Activated CD4-positive, alpha-beta memory T cell treated with anti-CD3 and anti-CD28 coated beads for 36 hours (primary cell): ENCODE measurements around the gene PARD3B. TPM values are rescaled to one million over a fixed set of nuclear protein-coding genes. Genes with fewer than 3 reads are reported as not detected.

Experiments
- CTCF ChIA-PET: fragments of 350-600 bp; sonication (Branson Sonifier 250); formaldehyde crosslinking; loops from one replicate; lab custom pipeline; 2021; ENCODE audit warnings: antibody characterized with exemption, inconsistent platforms; lab: Charles Lee
- POLR2A ChIA-PET: fragments of 350-600 bp; sonication (Branson Sonifier 250); formaldehyde crosslinking; loops from one replicate; lab custom pipeline; 2021; ENCODE audit warnings: antibody characterized with exemption; lab: Charles Lee
- DNase-seq: peaks from one replicate; pipeline ENCODE4 v3.0.0-alpha.2; 2020
- H3K27ac Mint-ChIP-seq: one replicate; pipeline ENCODE4 v1.8.0; 2021; ENCODE audit warnings: mixed read lengths
- H3K27me3 Mint-ChIP-seq: one replicate; pipeline ENCODE4 v1.8.0; 2021; ENCODE audit warnings: mixed read lengths
- H3K36me3 Mint-ChIP-seq: one replicate; pipeline ENCODE4 v1.8.0; 2021; ENCODE audit warnings: mixed read lengths
- H3K4me1 Mint-ChIP-seq: one replicate; pipeline ENCODE4 v1.8.0; 2021; ENCODE audit warnings: low read depth, mixed read lengths
- H3K4me3 Mint-ChIP-seq: one replicate; pipeline ENCODE4 v1.8.0; 2021; ENCODE audit warnings: mild to moderate bottlenecking, mixed read lengths
- H3K9me3 Mint-ChIP-seq: one replicate; pipeline ENCODE4 v1.8.0; 2021; ENCODE audit warnings: mixed read lengths
- intact Hi-C: fragments of 100-400 bp; cut with micrococcal nuclease; formaldehyde crosslinking; loops from one replicate; pipeline ENCODE4 v1.15.1; 2023
- total RNA-seq, 2 experiments: library from RNA; stranded (reverse); gene quantifications; one replicate each; pipeline ENCODE4 v1.2.3, GENCODE V29; 2021

PARD3B gene
- total RNA-seq, 2 experiments from 2014 or later, result 0.07 to 0.70 TPM

DNA sequence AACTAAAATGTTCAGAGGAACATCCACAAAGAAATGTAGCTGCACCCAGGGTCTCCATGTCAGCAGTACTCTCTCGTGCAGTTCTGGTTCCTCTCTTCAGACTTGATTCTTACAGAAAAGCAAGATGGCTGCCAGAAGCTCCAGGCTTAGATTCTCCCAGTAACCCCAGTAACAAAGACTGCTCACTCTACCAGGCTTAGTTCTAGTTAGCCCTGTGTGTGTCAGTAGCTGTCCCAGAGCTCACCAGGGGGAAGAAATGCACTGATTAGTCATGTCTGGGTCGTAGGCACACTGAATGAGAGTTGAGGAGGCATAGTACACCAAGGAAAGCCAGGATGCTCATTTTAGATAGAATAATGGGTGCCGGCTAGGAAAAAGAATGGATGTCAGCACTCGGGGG lies 742.0 kb downstream of the PARD3B start:
- Mint-ChIP-seq H3K36me3 (no peaks in the 10 kb centered on the region), H3K9me3 (no peaks in the 10 kb centered on the region), H3K4me3 (no peak overlapping the region), H3K27ac (no peak overlapping the region), H3K4me1 (no peaks in the 10 kb centered on the region), H3K27me3 (no peaks in the 10 kb centered on the region)
- intact Hi-C loops, result no loop called here
- ChIA-PET POLR2A (no interaction called here), CTCF (no interaction called here)
- DNase-seq, result no peak

DNA sequence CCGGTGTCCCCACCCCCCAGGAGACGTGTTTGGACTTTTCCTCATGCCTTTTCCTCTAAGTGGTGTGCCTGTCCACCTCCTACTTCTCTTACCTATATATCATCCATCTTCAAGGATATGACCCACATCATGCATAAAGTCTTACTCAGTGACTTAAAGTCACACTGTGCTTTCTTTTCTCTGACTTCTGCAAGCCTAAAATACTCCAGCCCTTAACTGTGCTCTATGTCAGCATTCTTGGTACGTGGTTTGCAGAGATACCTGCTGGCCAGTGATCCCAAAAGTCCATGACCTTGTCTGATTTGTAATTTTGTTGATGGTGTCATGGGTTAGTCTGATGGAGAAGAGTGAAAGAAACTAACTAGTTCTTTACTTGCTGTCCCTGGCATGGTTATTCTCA lies 743.4 kb downstream of the PARD3B start:
- Mint-ChIP-seq H3K4me1 (no peaks in the 10 kb centered on the region), H3K36me3 (no peaks in the 10 kb centered on the region)

DNA sequence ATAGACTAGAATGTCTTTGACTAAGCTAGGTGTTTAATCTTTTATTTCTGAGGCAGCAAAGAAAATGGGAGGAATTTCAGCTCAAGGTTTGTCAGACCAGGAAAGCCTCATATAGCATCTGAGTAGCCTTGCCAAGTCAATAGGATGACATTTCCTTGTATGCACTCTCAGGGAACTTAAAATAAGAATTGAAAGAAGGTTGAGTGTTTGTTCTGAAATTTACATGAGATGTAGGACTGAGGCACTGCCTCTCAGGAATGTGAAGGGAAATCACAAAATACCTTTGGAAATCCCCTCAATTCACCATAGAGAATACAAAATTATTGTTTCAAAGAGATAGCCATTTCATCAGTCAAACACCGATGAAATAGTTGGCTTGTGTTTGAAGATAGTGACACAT lies 745.0 kb downstream of the PARD3B start:
- Mint-ChIP-seq H3K4me1 (no peaks in the 10 kb centered on the region), H3K9me3 (no peaks in the 10 kb centered on the region), H3K4me3 (no peak overlapping the region), H3K27ac (no peak overlapping the region), H3K27me3 (no peaks in the 10 kb centered on the region), H3K36me3 (no peaks in the 10 kb centered on the region)
- intact Hi-C loops, result no loop called here
- POLR2A ChIA-PET, result no interaction called here
- CTCF ChIA-PET, result interaction anchor here (0.5 kb wide), 1 partner anchor 75 kb away, joined by 3 read pairs; no protein-coding TSS in a partner anchor
- DNase-seq, result no peak

More for the DNA sequence above, 743.4 kb downstream of the PARD3B start:
- intact Hi-C loops, result no loop called here
- Mint-ChIP-seq H3K27me3 (no peaks in the 10 kb centered on the region), H3K9me3 (no peaks in the 10 kb centered on the region), H3K27ac (no peak overlapping the region), H3K4me3 (no peak overlapping the region)
- DNase-seq, result no peak
- CTCF ChIA-PET, result no interaction called here
- POLR2A ChIA-PET, result no interaction called here

DNA sequence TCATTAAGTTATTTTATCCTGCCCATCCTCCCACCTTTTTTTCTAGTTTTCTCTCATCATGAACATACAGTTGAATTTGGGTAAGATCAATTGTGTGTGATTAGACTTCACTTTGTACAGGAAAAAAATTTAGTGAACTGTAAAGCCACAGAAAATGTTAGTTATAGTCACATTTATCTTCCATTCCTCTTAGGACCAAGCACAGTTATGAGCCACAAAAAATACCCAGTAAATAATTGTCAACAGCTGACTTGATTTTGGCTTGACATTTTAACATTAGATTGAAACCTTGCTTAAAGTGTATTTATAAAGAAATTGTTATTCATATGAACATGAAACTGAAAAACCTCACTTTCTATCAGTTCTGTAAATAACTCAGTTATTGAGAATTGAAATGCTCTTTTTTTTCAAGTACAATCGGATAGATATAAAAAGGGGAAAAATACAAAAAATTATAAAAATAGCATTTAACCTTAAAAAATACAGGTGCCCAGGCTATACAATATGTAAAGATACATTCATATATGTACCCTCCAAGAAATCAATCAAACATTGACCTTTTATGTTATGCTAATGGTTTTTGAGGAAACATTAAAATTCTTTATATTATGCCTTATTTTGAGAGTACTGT lies 747.5 kb downstream of the PARD3B start:
- Mint-ChIP-seq H3K27me3 (no peaks in the 10 kb centered on the region), H3K4me3 (no peak overlapping the region), H3K36me3 (no peaks in the 10 kb centered on the region), H3K9me3 (no peaks in the 10 kb centered on the region), H3K4me1 (no peaks in the 10 kb centered on the region), H3K27ac (no peak overlapping the region)
- intact Hi-C loops, result no loop called here
- ChIA-PET POLR2A (no interaction called here), CTCF (no interaction called here)
- DNase-seq, result no peak

DNA sequence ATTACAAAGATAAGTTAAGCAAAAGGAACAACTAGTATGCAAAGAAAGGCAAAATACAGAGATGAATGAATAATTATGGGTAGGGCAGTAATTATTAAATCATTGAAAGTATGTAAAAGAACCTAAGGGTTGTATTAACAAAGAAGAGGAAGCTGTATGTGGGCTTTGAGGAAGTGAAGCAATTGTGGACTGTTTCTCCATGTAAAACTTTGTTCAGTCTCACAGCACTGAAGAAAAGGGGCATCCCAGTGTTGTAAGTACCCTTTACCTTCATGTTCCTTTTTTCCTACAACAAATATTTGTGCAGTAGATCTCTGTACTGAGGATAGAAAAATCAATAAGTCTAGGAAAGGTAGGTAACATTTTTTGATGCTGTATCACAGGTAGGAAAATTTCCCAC lies 748.3 kb downstream of the PARD3B start:
- Mint-ChIP-seq H3K9me3 (no peaks in the 10 kb centered on the region), H3K36me3 (no peaks in the 10 kb centered on the region), H3K27ac (no peak overlapping the region), H3K27me3 (no peaks in the 10 kb centered on the region), H3K4me3 (no peak overlapping the region), H3K4me1 (no peaks in the 10 kb centered on the region)
- ChIA-PET POLR2A (no interaction called here), CTCF (no interaction called here)
- no peak for DNase-seq
- intact Hi-C loops, result no loop called here

DNA sequence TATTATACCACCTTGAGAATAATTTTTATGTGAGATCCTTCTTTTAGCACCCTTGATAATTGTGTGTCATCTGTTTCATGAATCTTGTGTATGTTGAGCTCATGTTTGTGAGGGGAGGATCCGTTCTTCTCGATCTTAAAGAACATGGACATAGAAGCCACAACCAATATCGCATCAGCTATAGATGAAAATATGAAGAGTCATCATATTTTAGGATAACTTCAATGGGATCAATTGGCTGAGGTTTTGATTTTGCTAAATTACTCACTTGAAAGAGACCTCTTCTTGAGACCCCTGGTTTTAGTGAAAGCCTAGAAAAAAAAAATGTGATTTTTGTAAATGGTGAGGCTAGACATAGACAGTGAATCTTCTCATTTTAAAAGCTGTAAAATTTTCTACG lies 751.7 kb downstream of the PARD3B start:
- Mint-ChIP-seq H3K4me3 (no peak overlapping the region), H3K4me1 (no peaks in the 10 kb centered on the region), H3K27me3 (no peaks in the 10 kb centered on the region), H3K36me3 (no peaks in the 10 kb centered on the region), H3K9me3 (no peaks in the 10 kb centered on the region), H3K27ac (no peak overlapping the region)
- no peak for DNase-seq
- ChIA-PET CTCF (no interaction called here), POLR2A (no interaction called here)
- intact Hi-C loops, result no loop called here

DNA sequence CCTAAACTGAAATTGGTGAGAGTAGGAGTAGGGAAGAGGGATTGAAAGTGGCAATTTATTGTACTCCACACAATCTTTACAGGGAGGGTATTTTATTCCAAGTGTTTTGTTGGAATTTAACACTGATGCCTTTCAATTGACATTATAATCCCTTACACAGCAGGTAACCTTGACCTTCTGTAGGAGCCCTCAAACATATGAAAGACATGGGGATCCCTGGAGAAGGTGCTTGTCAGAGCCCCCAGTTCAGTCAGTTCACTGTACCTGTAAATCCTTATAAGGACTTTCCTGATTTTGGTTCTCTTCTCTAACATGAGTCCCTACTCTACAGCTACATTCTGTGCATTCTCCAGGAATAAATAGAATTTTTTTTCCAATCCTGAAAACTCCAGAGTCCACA lies 752.1 kb downstream of the PARD3B start:
- no peaks in the 10 kb centered on the region for H3K36me3 Mint-ChIP-seq
- ChIA-PET CTCF (no interaction called here), POLR2A (no interaction called here)
- no peaks in the 10 kb centered on the region for H3K27me3 Mint-ChIP-seq
- no peak overlapping the region for H3K27ac Mint-ChIP-seq
- no peak for DNase-seq
- no peaks in the 10 kb centered on the region for H3K9me3 Mint-ChIP-seq
- intact Hi-C loops, result no loop called here
- H3K4me3 Mint-ChIP-seq, result no peak overlapping the region
- no peaks in the 10 kb centered on the region for H3K4me1 Mint-ChIP-seq

DNA sequence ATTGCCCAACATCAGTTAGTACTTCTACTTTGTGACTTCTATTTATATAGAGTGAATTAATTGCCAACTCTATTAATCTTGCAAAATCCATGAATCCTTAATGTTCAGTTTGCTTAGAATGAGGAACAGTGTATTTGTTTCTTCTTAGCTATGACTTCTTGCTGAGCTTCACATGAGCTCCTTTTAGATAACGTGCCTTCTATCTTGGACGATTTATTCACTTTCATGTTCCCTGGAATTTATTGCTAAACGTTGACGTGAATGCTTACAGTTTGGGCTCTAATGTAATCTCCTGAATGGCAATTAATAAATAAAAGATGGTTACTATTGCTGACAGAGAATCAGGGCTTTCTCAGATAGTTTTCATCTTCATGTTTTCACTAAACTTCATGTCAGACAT lies 752.6 kb downstream of the PARD3B start:
- H3K27ac Mint-ChIP-seq, result no peak overlapping the region
- H3K36me3 Mint-ChIP-seq, result no peaks in the 10 kb centered on the region
- H3K27me3 Mint-ChIP-seq, result no peaks in the 10 kb centered on the region
- no peak overlapping the region for H3K4me3 Mint-ChIP-seq
- H3K9me3 Mint-ChIP-seq, result no peaks in the 10 kb centered on the region
- no peaks in the 10 kb centered on the region for H3K4me1 Mint-ChIP-seq
- intact Hi-C loops, result no loop called here
- POLR2A ChIA-PET, result no interaction called here
- DNase-seq, result no peak
- CTCF ChIA-PET, result no interaction called here

DNA sequence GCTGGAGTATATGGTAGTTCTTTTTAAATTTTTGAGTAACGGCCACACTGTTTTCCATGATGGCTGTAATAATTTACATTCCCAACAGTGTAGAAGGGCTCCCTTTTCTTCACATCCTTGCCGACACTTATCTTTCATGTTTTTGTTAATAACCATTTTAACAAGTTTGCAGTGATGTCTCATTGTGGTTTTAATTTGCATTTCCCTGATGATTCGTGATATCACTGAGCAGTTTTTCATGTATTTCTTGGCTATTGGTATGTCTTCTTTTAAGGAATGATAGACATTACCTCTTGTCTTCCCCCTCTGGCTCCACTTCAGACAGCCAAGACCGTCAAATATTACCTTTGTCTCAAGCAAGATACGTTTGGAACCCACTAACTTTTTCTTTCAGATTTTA lies 765.9 kb downstream of the PARD3B start:
- no peak overlapping the region for H3K27ac Mint-ChIP-seq
- intact Hi-C loops, result no loop called here
- no peaks in the 10 kb centered on the region for H3K4me1 Mint-ChIP-seq
- ChIA-PET POLR2A (no interaction called here), CTCF (no interaction called here)
- DNase-seq, result no peak
- H3K27me3 Mint-ChIP-seq, result no peaks in the 10 kb centered on the region
- H3K36me3 Mint-ChIP-seq, result no peaks in the 10 kb centered on the region
- H3K9me3 Mint-ChIP-seq, result no peaks in the 10 kb centered on the region
- no peak overlapping the region for H3K4me3 Mint-ChIP-seq

DNA sequence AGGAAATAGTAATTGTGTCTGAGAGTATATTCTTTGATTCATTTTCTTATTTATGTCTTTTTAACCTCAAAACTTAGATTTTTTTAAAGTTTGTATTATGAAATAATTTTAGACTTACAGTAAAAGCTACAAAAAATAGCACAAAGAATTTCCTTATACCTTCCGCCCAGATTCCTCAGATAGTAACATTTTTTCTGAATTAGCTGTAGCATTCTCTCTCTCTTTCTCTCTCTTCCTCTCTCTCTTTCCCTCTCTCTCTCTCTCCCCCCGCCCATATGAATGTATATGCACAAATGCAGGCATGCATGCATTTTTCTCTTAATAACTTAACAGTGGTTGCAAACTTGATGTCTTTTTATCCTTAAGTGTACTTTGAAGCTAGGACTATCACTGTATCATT lies 776.0 kb downstream of the PARD3B start:
- CTCF ChIA-PET, result no interaction called here
- Mint-ChIP-seq H3K9me3 (peaks cover 6% of the 10 kb centered on the region), H3K36me3 (no peaks in the 10 kb centered on the region), H3K4me1 (no peaks in the 10 kb centered on the region), H3K4me3 (no peak overlapping the region), H3K27ac (no peak overlapping the region), H3K27me3 (no peaks in the 10 kb centered on the region)
- DNase-seq, result no peak
- intact Hi-C loops, result no loop called here
- POLR2A ChIA-PET, result no interaction called here

DNA sequence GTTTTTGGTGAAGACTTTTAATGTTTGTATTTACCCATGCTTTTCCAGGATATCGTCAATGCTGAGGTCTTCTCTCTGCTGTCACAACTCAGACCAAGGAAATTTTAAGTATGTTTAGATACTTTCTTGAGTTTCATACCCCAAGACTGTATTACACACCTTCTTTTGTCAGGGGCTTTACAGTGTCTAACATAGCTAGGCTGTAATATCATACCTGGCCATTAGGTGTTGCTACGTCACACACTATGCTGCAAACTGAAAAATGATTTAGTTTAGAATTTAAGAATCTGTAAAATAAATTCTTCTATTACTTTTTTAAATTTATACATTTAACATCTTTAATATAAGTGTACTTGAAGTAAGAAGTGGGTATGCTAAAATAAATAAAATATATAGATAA lies 778.7 kb downstream of the PARD3B start:
- intact Hi-C loops, result loop anchor here (2.0 kb wide), 1 partner anchor 357 kb away; no protein-coding TSS in a partner anchor
- Mint-ChIP-seq H3K27me3 (no peaks in the 10 kb centered on the region), H3K4me3 (no peak overlapping the region), H3K27ac (no peak overlapping the region), H3K36me3 (no peaks in the 10 kb centered on the region), H3K9me3 (peaks cover 6% of the 10 kb centered on the region), H3K4me1 (no peaks in the 10 kb centered on the region)
- CTCF ChIA-PET, result interaction anchor here (0.7 to 1.7 kb wide), 3 partner anchors 355 to 458 kb away, joined by 3 to 6 read pairs (median 3); partner anchors contain the start of gene NRP2
- POLR2A ChIA-PET, result no interaction called here
- DNase-seq, result no peak

DNA sequence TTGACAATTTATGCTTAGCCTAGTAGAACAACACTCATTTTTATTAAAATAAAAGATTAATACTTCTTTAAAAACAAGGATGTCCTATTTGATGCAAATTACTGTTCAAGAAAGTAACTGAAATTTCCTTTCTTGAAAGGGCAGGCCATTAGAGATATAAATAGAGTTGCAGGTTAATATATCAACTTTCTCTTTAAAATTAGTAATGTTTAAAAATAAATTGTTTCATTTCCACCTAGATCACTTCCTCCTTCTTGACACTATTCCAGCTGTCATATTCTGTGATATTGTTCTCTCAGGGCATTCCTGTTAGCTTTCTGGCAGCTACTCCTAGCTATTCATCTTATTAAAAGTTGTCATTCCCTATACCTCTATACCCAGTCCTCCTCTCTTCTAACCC lies 779.1 kb downstream of the PARD3B start:
- no peaks in the 10 kb centered on the region for H3K36me3 Mint-ChIP-seq
- CTCF ChIA-PET, result interaction anchor here (1.7 kb wide), 1 partner anchor 354 kb away, joined by 6 read pairs; no protein-coding TSS in a partner anchor
- no peak for DNase-seq
- no peaks in the 10 kb centered on the region for H3K4me1 Mint-ChIP-seq
- POLR2A ChIA-PET, result no interaction called here
- H3K4me3 Mint-ChIP-seq, result no peak overlapping the region
- H3K27ac Mint-ChIP-seq, result no peak overlapping the region
- H3K9me3 Mint-ChIP-seq, result peaks cover 6% of the 10 kb centered on the region
- intact Hi-C loops, result loop anchor here (2.0 kb wide), 1 partner anchor 356 kb away; no protein-coding TSS in a partner anchor
- no peaks in the 10 kb centered on the region for H3K27me3 Mint-ChIP-seq

DNA sequence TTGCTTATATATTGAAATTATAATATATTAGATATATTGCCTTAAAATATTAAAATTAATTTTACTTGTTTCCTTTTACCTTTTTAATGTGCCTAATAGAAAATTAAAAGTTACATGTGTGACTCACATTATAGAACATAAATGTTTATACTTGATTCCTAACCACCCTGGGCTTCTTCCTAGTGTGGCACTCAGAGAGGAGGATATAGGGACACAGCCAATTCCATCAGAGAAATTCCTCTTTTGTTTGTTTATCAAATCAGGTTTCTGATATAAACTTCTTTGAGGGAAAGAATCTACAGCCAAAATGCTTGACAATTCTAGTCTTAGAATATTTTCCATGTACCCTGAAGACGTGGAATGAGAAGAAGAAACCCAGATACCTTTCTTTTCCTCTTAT lies 788.1 kb downstream of the PARD3B start:
- no peak overlapping the region for H3K27ac Mint-ChIP-seq
- H3K36me3 Mint-ChIP-seq, result peaks cover 5% of the 10 kb centered on the region
- POLR2A ChIA-PET, result no interaction called here
- intact Hi-C loops, result no loop called here
- CTCF ChIA-PET, result no interaction called here
- no peaks in the 10 kb centered on the region for H3K4me1 Mint-ChIP-seq
- H3K4me3 Mint-ChIP-seq, result no peak overlapping the region
- H3K27me3 Mint-ChIP-seq, result no peaks in the 10 kb centered on the region
- H3K9me3 Mint-ChIP-seq, result peaks cover 12% of the 10 kb centered on the region
- DNase-seq, result no peak
